K562 (cell line): Measurements from ENCODE around the gene ZNF800. TPM values are rescaled to one million over a fixed set of nuclear protein-coding genes. Genes with fewer than 3 reads are reported as not detected.

Experiments used
- ATF7 ChIP-seq: fragments of 450-650 bp; IDR thresholded peaks from 2 replicates; pipeline ENCODE4 v1.7.1; 2014; ENCODE audit warnings: mild to moderate bottlenecking, moderate library complexity
- CHD4 ChIP-seq: fragments of 200-600 bp; sonication (generic); IDR thresholded peaks from 3 replicates; pipeline ENCODE4 v1.6.1; 2012; ENCODE audit warnings: low read depth, mild to moderate bottlenecking, mixed read lengths, low read length, inconsistent platforms; ENCODE audit not compliant: insufficient read depth, insufficient replicate concordance, poor library complexity, severe bottlenecking
- ELF2 ChIP-seq: fragments of 250-450 bp; sonication (Bioruptor Pico); IDR thresholded peaks from 2 replicates; pipeline ENCODE4 v1.5.0; 2021; ENCODE audit warnings: mild to moderate bottlenecking
- EP300 ChIP-seq: IDR thresholded peaks from 2 replicates; pipeline ENCODE4 v1.6.1; 2012; ENCODE audit warnings: low read length, improper control_type of control experiment
- ESRRA ChIP-seq: fragments of 450-650 bp; IDR thresholded peaks from 2 replicates; pipeline ENCODE4 v1.6.1; 2014; ENCODE audit warnings: low read depth, mild to moderate bottlenecking, moderate library complexity, borderline replicate concordance
- ETV5 ChIP-seq: sonication (generic); formaldehyde crosslinking; IDR thresholded peaks from 2 replicates; pipeline ENCODE4 v1.4.0; 2020; ENCODE audit warnings: low read depth, mild to moderate bottlenecking, missing genetic modification reagents
- HDAC6 ChIP-seq: IDR thresholded peaks from 2 replicates; pipeline ENCODE4 v1.6.1; 2012; ENCODE audit warnings: low read depth, mild to moderate bottlenecking, control low read depth, inconsistent platforms, low read length, moderate library complexity
- IRF2 ChIP-seq: sonication (generic); formaldehyde crosslinking; IDR thresholded peaks from 2 replicates; pipeline ENCODE4 v1.8.1; 2022; ENCODE audit warnings: mild to moderate bottlenecking, missing genetic modification reagents
- KAT2B ChIP-seq: IDR thresholded peaks from one replicate; pipeline ENCODE4 v1.6.1; 2012; ENCODE audit warnings: low read depth, mild to moderate bottlenecking, control low read depth, inconsistent platforms, low read length, moderate library complexity
- NFE2L1 ChIP-seq: fragments of 450-650 bp; IDR thresholded peaks from 2 replicates; pipeline ENCODE4 v1.6.1; 2016; ENCODE audit warnings: missing genetic modification characterization, low read depth, mild to moderate bottlenecking, missing compliant biosample characterization, moderate library complexity, borderline replicate concordance
- NR2C1 ChIP-seq, 2 experiments: fragments of 450-650 bp; IDR thresholded peaks; 2 replicates each; pipeline ENCODE4 v1.6.1; 2017; ENCODE audit warnings: mild to moderate bottlenecking in 2 of 2, antibody characterized with exemption in 1 of 2, inconsistent platforms in 1 of 2, missing compliant biosample characterization in 1 of 2, missing genetic modification characterization in 1 of 2
- SRSF1 ChIP-seq: fragments of 200-400 bp; formaldehyde crosslinking; IDR thresholded peaks from 2 replicates; pipeline ENCODE4 v1.6.1; 2017; ENCODE audit warnings: mild to moderate bottlenecking, low read depth, low read length, moderate library complexity
- ZC3H8 ChIP-seq: fragments of 450-650 bp; IDR thresholded peaks from 2 replicates; pipeline ENCODE4 v1.6.1; 2017
- polyA plus RNA-seq, 8 experiments: library from polyadenylated mRNA; depleted of rRNA in 4 of 8; stranded (reverse) in 5 of 8; unstranded in 3 of 8; fragments of >200 nt; fragmentation: Nextera tagmentation in 2 of 8; fragmentation: Illumina TruSeq in 1 of 8; extraction: Ambion mirVana in 2 of 8; extraction: Trizol in 1 of 8; gene quantifications; 2 replicates each; pipeline versions ENCODE4 v1.2.1 to v1.2.3, GENCODE V29; 2011 to 2014; ENCODE audit warnings: inconsistent platforms in 1 of 8, missing spikeins in 1 of 8
- total RNA-seq, 7 experiments: library from RNA; depleted of rRNA in 6 of 7; stranded (reverse); fragments of >200 nt in 6 of 7; fragmentation: Illumina TruSeq in 2 of 7; extraction: Trizol in 2 of 7; gene quantifications; 2 replicates each; pipeline versions ENCODE4 v1.2.1 to v1.2.3, GENCODE V29; 2011 to 2021; ENCODE audit warnings: low replicate concordance in 1 of 7
- TF ChIP-seq, protein P1 (sequence below): sonication (generic); formaldehyde crosslinking; IDR thresholded peaks from 2 replicates; pipeline ENCODE4 v1.8.0; 2023; ENCODE audit warnings: mild to moderate bottlenecking, missing genetic modification reagents
- TF ChIP-seq, protein P2 (sequence below): fragments of 450-650 bp; formaldehyde crosslinking; IDR thresholded peaks from 2 replicates; pipeline ENCODE4 v1.4.0; 2022; ENCODE audit warnings: missing genetic modification characterization
- TF ChIP-seq, protein P3 (sequence below): IDR thresholded peaks from 2 replicates; pipeline ENCODE4 v1.6.1; 2014; ENCODE audit warnings: antibody characterized with exemption
- TF ChIP-seq, protein P4 (sequence below): fragments of 450-650 bp; IDR thresholded peaks from 2 replicates; pipeline ENCODE4 v1.6.1; 2016; ENCODE audit warnings: low read depth, mild to moderate bottlenecking, moderate library complexity

Gene ZNF800
- total and polyA plus RNA-seq, 9 of the 15 experiments (the other 6 are each of a cell fraction or from before 2014, with no cell fraction given): 7.5 to 58.3 (median 33.4) TPM

DNA sequence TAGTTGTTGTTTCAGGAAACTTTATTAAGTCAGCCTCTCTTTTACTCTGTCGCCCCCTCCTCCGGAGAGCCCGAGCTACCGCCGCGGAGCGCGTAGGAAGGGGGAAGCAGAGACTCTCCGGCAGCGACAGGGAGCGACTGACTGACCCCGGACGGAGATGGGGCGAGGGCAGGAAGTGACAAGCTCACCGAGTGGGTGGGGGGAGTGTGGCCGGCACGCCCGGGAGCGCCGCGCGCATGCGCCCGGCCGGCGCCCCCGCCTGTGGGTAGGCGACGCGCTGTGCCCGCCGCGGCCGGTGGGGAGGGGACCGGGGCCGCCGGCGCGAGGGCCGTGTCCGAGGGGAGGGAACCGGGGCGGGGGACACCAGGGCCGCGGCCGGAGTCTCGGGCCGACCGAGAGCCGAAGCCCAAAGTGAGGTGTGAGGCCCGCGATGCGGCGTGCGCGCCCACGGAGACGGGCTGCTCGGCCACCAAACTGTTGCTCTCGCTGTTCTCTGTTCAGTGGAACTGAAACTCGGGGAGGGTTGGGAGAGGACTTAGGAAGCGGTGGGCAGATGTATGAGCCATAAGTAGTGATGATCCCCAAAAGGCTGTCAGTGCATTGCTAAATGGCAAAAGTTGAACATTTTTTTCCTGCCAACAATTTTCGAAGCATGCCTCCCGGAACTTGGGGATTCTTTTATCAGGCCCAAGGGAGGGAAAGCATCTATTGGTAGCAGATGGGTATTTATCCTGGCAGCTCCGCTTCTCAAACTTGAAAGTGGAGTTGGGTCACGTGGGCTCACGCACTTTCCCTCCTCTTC, at the start of gene ZNF800 (continued):
- TF ChIP-seq, protein P1, sequence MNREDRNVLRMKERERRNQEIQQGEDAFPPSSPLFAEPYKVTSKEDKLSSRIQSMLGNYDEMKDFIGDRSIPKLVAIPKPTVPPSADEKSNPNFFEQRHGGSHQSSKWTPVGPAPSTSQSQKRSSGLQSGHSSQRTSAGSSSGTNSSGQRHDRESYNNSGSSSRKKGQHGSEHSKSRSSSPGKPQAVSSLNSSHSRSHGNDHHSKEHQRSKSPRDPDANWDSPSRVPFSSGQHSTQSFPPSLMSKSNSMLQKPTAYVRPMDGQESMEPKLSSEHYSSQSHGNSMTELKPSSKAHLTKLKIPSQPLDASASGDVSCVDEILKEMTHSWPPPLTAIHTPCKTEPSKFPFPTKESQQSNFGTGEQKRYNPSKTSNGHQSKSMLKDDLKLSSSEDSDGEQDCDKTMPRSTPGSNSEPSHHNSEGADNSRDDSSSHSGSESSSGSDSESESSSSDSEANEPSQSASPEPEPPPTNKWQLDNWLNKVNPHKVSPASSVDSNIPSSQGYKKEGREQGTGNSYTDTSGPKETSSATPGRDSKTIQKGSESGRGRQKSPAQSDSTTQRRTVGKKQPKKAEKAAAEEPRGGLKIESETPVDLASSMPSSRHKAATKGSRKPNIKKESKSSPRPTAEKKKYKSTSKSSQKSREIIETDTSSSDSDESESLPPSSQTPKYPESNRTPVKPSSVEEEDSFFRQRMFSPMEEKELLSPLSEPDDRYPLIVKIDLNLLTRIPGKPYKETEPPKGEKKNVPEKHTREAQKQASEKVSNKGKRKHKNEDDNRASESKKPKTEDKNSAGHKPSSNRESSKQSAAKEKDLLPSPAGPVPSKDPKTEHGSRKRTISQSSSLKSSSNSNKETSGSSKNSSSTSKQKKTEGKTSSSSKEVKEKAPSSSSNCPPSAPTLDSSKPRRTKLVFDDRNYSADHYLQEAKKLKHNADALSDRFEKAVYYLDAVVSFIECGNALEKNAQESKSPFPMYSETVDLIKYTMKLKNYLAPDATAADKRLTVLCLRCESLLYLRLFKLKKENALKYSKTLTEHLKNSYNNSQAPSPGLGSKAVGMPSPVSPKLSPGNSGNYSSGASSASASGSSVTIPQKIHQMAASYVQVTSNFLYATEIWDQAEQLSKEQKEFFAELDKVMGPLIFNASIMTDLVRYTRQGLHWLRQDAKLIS (CRISPR knock-in tag): peak; percentile 7; the same call in 1 of the 2 replicates
- TF ChIP-seq, protein P2, sequence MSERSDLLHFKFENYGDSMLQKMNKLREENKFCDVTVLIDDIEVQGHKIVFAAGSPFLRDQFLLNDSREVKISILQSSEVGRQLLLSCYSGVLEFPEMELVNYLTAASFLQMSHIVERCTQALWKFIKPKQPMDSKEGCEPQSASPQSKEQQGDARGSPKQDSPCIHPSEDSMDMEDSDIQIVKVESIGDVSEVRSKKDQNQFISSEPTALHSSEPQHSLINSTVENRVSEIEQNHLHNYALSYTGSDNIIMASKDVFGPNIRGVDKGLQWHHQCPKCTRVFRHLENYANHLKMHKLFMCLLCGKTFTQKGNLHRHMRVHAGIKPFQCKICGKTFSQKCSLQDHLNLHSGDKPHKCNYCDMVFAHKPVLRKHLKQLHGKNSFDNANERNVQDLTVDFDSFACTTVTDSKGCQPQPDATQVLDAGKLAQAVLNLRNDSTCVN (CRISPR knock-in tag): 0 out of 2 replicates have a peak, but pooled peaks have one; percentile 46
- TF ChIP-seq ELF2 (CRISPR knock-in tag): no peak
- no peak; the same call in none of the 2 replicates for TF ChIP-seq ATF7
- 0 out of 2 replicates have a peak, but pooled peaks have one; percentile 5 for TF ChIP-seq ESRRA
- TF ChIP-seq IRF2 (CRISPR knock-in tag): no peak
- TF ChIP-seq, protein P3, sequence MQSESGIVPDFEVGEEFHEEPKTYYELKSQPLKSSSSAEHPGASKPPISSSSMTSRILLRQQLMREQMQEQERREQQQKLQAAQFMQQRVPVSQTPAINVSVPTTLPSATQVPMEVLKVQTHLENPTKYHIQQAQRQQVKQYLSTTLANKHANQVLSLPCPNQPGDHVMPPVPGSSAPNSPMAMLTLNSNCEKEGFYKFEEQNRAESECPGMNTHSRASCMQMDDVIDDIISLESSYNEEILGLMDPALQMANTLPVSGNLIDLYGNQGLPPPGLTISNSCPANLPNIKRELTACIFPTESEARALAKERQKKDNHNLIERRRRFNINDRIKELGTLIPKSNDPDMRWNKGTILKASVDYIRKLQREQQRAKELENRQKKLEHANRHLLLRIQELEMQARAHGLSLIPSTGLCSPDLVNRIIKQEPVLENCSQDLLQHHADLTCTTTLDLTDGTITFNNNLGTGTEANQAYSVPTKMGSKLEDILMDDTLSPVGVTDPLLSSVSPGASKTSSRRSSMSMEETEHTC: no peak
- TF ChIP-seq, protein P4, sequence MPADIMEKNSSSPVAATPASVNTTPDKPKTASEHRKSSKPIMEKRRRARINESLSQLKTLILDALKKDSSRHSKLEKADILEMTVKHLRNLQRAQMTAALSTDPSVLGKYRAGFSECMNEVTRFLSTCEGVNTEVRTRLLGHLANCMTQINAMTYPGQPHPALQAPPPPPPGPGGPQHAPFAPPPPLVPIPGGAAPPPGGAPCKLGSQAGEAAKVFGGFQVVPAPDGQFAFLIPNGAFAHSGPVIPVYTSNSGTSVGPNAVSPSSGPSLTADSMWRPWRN: no peak
- peak; percentile 27; the same call in 1 of the 2 replicates for TF ChIP-seq EP300
- peak; percentile 89 for TF ChIP-seq ETV5 (CRISPR knock-in tag)
- no peak for TF ChIP-seq CHD4
- TF ChIP-seq NR2C1 (IDR thresholded peaks at IDR 0.05): peak; percentile 97
- TF ChIP-seq NR2C1 (tag; IDR thresholded peaks at IDR 0.05): peak; percentile 97
- no peak for TF ChIP-seq HDAC6
- TF ChIP-seq ZC3H8: peak; percentile 74; the same call in 1 of the 2 replicates
- no peak for TF ChIP-seq SRSF1
- no peak for TF ChIP-seq NFE2L1 (tag)
- no peak for TF ChIP-seq KAT2B
